Measurements from ENCODE around the gene NR1D1.

The NR1D1 gene

DNA sequence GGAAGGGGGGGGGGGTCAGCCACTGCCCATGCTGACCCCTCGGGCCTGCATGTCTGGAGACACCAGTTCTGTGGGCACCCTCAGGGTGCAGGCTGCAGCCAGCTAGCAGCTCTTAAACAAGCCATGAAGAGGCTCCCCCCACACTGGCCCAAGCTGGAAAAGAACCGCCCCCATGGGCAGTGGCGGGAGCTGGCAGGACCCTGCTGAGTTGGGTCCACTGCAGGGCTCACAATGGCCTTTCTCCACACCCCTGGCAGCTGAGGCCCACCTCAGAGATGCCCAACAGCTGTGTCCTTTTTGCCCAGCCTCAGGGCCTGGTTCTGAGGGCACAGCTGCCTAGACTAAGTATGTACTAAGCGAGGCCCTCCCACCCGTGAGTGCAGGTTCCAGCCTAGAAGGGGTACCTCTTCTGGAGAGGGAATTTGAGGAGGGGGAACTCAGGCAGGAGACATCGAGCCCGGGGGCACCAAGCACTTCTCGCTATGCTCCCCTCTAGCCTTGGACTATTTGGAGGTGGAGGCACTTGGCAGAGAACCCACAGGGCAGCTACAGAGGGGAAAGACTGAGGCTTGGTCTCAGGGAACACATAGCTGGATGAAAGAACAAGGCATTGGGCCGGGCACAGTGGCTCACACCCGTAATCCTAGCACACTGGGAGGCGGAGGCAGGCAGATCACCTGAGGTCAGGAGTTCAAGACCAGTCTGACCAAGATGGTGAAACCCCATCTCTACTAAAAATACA, 34.4 kb downstream of the NR1D1 start (continued):
- TF ChIP-seq, protein P1, sequence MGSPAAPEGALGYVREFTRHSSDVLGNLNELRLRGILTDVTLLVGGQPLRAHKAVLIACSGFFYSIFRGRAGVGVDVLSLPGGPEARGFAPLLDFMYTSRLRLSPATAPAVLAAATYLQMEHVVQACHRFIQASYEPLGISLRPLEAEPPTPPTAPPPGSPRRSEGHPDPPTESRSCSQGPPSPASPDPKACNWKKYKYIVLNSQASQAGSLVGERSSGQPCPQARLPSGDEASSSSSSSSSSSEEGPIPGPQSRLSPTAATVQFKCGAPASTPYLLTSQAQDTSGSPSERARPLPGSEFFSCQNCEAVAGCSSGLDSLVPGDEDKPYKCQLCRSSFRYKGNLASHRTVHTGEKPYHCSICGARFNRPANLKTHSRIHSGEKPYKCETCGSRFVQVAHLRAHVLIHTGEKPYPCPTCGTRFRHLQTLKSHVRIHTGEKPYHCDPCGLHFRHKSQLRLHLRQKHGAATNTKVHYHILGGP (tag by site-specific recombination; IDR thresholded peaks at IDR 0.05) = no peak
- no peak for TF ChIP-seq ZNF560 (tag by site-specific recombination; IDR thresholded peaks at IDR 0.05; ENCODE audit: borderline replicate concordance)
- TF ChIP-seq ZNF701 (tag by site-specific recombination; IDR thresholded peaks at IDR 0.05) = no peak
- no peak for TF ChIP-seq KLF10 (tag by site-specific recombination; IDR thresholded peaks at IDR 0.05)
- TF ChIP-seq ZNF555 (tag by site-specific recombination; conservative IDR thresholded peaks at IDR 0.05) = no peak
- TF ChIP-seq, protein P2, sequence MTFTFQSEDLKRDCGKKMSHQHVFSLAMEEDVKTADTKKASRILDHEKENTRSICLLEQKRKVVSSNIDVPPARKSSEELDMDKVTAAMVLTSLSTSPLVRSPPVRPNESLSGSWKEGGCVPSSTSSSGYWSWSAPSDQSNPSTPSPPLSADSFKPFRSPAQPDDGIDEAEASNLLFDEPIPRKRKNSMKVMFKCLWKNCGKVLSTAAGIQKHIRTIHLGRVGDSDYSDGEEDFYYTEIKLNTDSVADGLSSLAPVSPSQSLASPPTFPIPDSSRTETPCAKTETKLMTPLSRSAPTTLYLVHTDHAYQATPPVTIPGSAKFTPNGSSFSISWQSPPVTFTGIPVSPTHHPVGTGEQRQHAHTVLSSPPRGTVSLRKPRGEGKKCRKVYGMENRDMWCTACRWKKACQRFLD (tag by site-specific recombination; IDR thresholded peaks at IDR 0.05) = no peak
- TF ChIP-seq ZBTB7A (tag by site-specific recombination; IDR thresholded peaks at IDR 0.05; ENCODE audit: low read depth) = no peak
- no peak for TF ChIP-seq YY1 (tag by site-specific recombination; IDR thresholded peaks at IDR 0.05)
- TF ChIP-seq, protein P3, sequence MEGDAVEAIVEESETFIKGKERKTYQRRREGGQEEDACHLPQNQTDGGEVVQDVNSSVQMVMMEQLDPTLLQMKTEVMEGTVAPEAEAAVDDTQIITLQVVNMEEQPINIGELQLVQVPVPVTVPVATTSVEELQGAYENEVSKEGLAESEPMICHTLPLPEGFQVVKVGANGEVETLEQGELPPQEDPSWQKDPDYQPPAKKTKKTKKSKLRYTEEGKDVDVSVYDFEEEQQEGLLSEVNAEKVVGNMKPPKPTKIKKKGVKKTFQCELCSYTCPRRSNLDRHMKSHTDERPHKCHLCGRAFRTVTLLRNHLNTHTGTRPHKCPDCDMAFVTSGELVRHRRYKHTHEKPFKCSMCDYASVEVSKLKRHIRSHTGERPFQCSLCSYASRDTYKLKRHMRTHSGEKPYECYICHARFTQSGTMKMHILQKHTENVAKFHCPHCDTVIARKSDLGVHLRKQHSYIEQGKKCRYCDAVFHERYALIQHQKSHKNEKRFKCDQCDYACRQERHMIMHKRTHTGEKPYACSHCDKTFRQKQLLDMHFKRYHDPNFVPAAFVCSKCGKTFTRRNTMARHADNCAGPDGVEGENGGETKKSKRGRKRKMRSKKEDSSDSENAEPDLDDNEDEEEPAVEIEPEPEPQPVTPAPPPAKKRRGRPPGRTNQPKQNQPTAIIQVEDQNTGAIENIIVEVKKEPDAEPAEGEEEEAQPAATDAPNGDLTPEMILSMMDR (tag by site-specific recombination; IDR thresholded peaks at IDR 0.05) = no peak
- TF ChIP-seq ZNF140 (tag by site-specific recombination; IDR thresholded peaks at IDR 0.05) = no peak
- TF ChIP-seq ZNF837 (tag by site-specific recombination; IDR thresholded peaks at IDR 0.05) = no peak

DNA sequence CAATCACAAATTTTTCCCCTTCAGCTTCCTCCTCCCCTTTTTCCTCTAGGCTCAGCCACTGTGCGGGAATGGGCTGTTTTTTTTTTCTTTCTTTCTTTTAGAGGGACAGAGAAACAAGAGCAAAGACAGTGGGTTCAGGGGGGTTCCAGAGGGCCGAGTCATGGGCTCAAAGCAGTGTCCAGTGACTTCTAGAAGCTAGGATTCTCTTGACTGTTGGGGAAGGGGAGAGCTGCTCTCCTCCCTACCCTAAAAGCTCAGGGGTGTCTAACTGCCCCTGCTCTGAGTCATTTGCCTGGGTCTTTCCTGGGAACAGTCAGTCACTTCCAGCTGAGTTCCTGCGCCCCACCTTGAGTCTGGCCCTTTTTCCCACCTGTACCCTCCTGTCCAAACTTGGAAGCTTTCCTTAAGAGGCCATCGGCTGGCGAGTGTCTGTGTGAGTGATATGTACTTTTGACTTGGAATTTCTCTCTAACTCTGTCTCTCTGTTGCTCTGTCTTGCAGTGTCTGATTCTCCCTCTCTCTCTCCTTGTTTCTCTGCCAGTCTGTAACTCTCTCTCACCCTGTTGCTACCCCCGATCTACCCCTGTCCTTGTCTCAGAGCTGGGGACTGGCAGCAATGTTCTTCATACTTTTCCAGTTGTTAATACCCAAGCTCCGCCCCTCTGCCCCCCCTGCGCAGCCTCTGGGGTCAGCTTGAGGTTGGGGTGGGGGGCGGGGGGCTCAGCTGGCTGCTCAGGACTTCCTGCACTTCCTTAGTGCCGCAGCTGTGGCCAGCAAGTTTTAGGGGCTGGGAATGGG, 35.2 kb downstream of the NR1D1 start:
- ChIA-PET POLR2A (interaction anchor here (0.6 to 3.1 kb wide), 12 partner anchors 8 to 103 kb away, joined by 3 to 15 read pairs (median 5); partner anchors contain the start of genes CASC3, MED24 and NR1D1), CTCF (interaction anchor here (0.8 to 10.6 kb wide), 12 partner anchors 9 to 48 kb away, joined by 3 to 166 read pairs (median 8); partner anchors contain the start of genes MED24 and NR1D1)
- Histone ChIP-seq H3K4me3 (ENCODE audit: low read depth, low read length) (no peak overlapping the region), H3K4me1 (ENCODE audit: control insufficient read depth, insufficient read depth, low read length) (peaks cover 29% of the 10 kb centered on the region), H3K27ac (ENCODE audit: extremely low read depth, low read depth, low read length) (no peak overlapping the region), H3K9me3 (ENCODE audit: control insufficient read depth, insufficient read depth, low read depth, low read length) (no peaks in the 10 kb centered on the region), H3K36me3 (ENCODE audit: control insufficient read depth in 2 of 2, insufficient read depth in 1 of 2, low read length in 2 of 2) (no peaks in the 10 kb centered on the region)
- 0 out of 2 replicates have a peak, but pooled peaks have one; percentile 8 for TF ChIP-seq IKZF3 (tag by site-specific recombination; IDR thresholded peaks at IDR 0.05)
- TF ChIP-seq ZNF114 (tag by site-specific recombination; IDR thresholded peaks at IDR 0.05) = no peak
- no peak for TF ChIP-seq ZNF350 (tag by site-specific recombination; IDR thresholded peaks at IDR 0.05)
- peak; percentile 85 for TF ChIP-seq SCRT2 (tag by site-specific recombination; IDR thresholded peaks at IDR 0.05)
- peak; percentile 39; the same call in 1 of the 2 replicates for TF ChIP-seq PRDM1 (tag by site-specific recombination; IDR thresholded peaks at IDR 0.05)
- TF ChIP-seq GLIS1 (tag by site-specific recombination; IDR thresholded peaks at IDR 0.05) = peak; percentile 77
- TF ChIP-seq ZNF600 (tag by site-specific recombination; IDR thresholded peaks at IDR 0.05) = peak; percentile 17; the same call in 1 of the 2 replicates
- TF ChIP-seq MZF1 (tag by site-specific recombination; IDR thresholded peaks at IDR 0.05; ENCODE audit: borderline replicate concordance) = no peak
- TF ChIP-seq, protein P4, sequence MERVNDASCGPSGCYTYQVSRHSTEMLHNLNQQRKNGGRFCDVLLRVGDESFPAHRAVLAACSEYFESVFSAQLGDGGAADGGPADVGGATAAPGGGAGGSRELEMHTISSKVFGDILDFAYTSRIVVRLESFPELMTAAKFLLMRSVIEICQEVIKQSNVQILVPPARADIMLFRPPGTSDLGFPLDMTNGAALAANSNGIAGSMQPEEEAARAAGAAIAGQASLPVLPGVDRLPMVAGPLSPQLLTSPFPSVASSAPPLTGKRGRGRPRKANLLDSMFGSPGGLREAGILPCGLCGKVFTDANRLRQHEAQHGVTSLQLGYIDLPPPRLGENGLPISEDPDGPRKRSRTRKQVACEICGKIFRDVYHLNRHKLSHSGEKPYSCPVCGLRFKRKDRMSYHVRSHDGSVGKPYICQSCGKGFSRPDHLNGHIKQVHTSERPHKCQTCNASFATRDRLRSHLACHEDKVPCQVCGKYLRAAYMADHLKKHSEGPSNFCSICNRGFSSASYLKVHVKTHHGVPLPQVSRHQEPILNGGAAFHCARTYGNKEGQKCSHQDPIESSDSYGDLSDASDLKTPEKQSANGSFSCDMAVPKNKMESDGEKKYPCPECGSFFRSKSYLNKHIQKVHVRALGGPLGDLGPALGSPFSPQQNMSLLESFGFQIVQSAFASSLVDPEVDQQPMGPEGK (tag by site-specific recombination; IDR thresholded peaks at IDR 0.05) = 0 out of 2 replicates have a peak, but pooled peaks have one; percentile 19
- no peak for TF ChIP-seq ZNF621 (tag by site-specific recombination; IDR thresholded peaks at IDR 0.05)
- no peak for TF ChIP-seq KLF9 (tag by site-specific recombination; IDR thresholded peaks at IDR 0.05; ENCODE audit: low read depth)
- 0 out of 2 replicates have a peak, but pooled peaks have one; percentile 34 for TF ChIP-seq SCRT1 (tag by site-specific recombination; IDR thresholded peaks at IDR 0.05; ENCODE audit: borderline replicate concordance)
- TF ChIP-seq, protein P5, sequence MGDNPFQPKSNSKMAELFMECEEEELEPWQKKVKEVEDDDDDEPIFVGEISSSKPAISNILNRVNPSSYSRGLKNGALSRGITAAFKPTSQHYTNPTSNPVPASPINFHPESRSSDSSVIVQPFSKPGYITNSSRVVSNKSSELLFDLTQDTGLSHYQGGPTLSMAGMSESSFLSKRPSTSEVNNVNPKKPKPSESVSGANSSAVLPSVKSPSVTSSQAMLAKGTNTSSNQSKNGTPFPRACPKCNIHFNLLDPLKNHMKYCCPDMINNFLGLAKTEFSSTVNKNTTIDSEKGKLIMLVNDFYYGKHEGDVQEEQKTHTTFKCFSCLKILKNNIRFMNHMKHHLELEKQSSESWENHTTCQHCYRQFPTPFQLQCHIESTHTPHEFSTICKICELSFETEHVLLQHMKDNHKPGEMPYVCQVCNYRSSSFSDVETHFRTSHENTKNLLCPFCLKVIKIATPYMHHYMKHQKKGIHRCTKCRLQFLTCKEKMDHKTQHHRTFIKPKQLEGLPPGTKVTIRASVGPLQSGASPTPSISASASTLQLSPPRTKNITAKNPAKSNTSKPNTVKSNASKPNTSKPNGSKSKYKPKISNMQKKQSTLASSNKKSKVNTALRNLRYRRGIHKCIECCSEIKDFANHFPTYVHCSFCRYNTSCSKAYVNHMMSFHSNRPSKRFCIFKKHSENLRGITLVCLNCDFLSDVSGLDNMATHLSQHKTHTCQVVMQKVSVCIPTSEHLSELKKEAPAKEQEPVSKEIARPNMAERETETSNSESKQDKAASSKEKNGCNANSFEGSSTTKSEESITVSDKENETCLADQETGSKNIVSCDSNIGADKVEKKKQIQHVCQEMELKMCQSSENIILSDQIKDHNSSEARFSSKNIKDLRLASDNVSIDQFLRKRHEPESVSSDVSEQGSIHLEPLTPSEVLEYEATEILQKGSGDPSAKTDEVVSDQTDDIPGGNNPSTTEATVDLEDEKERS (tag by site-specific recombination; IDR thresholded peaks at IDR 0.05) = no peak

Data from HEK293 (cell line).